Measurements from ENCODE around the gene SLC22A5.

GRCh38 chr5:132335402-132335801 is 34.1 kb upstream of the SLC22A5 start:
- TF ChIP-seq, protein P1, sequence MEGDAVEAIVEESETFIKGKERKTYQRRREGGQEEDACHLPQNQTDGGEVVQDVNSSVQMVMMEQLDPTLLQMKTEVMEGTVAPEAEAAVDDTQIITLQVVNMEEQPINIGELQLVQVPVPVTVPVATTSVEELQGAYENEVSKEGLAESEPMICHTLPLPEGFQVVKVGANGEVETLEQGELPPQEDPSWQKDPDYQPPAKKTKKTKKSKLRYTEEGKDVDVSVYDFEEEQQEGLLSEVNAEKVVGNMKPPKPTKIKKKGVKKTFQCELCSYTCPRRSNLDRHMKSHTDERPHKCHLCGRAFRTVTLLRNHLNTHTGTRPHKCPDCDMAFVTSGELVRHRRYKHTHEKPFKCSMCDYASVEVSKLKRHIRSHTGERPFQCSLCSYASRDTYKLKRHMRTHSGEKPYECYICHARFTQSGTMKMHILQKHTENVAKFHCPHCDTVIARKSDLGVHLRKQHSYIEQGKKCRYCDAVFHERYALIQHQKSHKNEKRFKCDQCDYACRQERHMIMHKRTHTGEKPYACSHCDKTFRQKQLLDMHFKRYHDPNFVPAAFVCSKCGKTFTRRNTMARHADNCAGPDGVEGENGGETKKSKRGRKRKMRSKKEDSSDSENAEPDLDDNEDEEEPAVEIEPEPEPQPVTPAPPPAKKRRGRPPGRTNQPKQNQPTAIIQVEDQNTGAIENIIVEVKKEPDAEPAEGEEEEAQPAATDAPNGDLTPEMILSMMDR (IDR thresholded peaks at IDR 0.05), result no peak
- TF ChIP-seq POLR2A (IDR thresholded peaks at IDR 0.05), result no peak

Measured in heart left ventricle (tissue), 13 donors.